ENCODE results near the gene LPIN1. TPM values are rescaled to one million over a fixed set of nuclear protein-coding genes. Genes with fewer than 3 reads are reported as not detected.

LPIN1 gene
- total and polyA plus RNA-seq, 2 of the 13 experiments (the other 11 are each of a cell fraction or from before 2014, with no cell fraction given): 9.7 to 19.4 TPM

- ChIA-PET CTCF (ENCODE audit: low intra/inter-chr PET ratio, low total read pairs) (no interaction called here), POLR2A (no interaction called here)
- Histone ChIP-seq H3K9me3 (ENCODE audit: low read length) (no peaks in the 10 kb centered on the region), H3K27me3 (ENCODE audit: control insufficient read depth in 1 of 2, insufficient read depth in 2 of 2, low read length in 2 of 2) (peaks cover 0 to 5% of the 10 kb centered on the region in 2 experiments; a peak in 2 of 5 replicates), H3K9ac (ENCODE audit: insufficient read depth, low read depth, low read length) (no peak overlapping the region), H3K4me1 (ENCODE audit: insufficient read depth, low read length) (peaks cover 16% of the 10 kb centered on the region), H3K79me2 (ENCODE audit: insufficient read depth, low read length) (no peaks in the 10 kb centered on the region), H3K4me2 (ENCODE audit: low read depth, low read length) (no peak overlapping the region), H3K27ac (ENCODE audit: extremely low read length, insufficient read depth, low read length) (no peak overlapping the region), H2AFZ (ENCODE audit: low read length) (no peak overlapping the region), H4K20me1 (ENCODE audit: insufficient read depth, low read length) (no peaks in the 10 kb centered on the region), H3K36me3 (replicated peaks in 1 of 2; ENCODE audit: control insufficient read depth in 1 of 2, insufficient read depth in 2 of 2, low read length in 2 of 2) (no peaks in the 10 kb centered on the region), H3K4me3 (replicated peaks in 1 of 3; ENCODE audit: insufficient read depth in 1 of 3, low read depth in 2 of 3, low read length in 3 of 3) (no peak overlapping the region)
- in situ Hi-C loops (cut with HindIII; ENCODE audit: extremely low pct_ligation_motif_present, low pct_unique_long_range_greater_than_20kb) (no loop called here), intact Hi-C loops (cut with micrococcal nuclease; ENCODE audit: unreplicated experiment) (no loop called here)
- TF ChIP-seq NFRKB (IDR thresholded peaks at IDR 0.05) (no peak), USF2 (IDR thresholded peaks at IDR 0.05; ENCODE audit: low read depth, low read length) (no peak), USF2 (CRISPR knock-in tag; IDR thresholded peaks at IDR 0.05; ENCODE audit: borderline replicate concordance) (no peak)
- ATAC-seq (no peak), DNase-seq (ENCODE audit: low spot score) (no peak), FAIRE-seq (no peak)
- BruUV-seq (replicated peaks): no TSS peak
- 46% methylated on average over 8 of the region's 8 CpGs for WGBS (ENCODE audit: low lambda C conversion rate)
Observed at GRCh38 chr2:11869391-11869991, 123.1 kb downstream of the LPIN1 start.

DNA sequence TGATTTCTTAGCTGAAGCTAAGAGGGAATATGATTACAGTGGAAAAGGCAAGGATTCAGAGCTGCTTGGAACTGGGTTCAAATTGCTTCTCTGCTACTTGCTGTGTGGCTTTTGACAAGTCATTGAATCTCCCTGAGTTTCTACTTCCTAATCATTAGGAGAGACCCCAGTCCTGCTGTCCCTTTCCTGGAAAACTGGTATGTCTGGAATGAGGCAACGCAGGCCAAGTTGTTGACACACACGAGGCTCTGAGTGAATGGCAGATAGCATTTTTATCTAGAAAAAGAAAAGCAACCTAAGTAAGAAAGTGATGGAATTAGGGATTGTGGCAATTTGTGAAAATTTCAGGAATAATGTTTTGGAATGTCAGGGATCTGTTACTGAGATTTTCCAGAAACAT, 123.6 kb downstream of the LPIN1 start:
- no peaks in the 10 kb centered on the region for H3K9me3 ChIP-seq (ENCODE audit: low read length)
- H3K9ac ChIP-seq (ENCODE audit: insufficient read depth, low read depth, low read length): no peak overlapping the region
- H3K79me2 ChIP-seq (ENCODE audit: insufficient read depth, low read length): no peaks in the 10 kb centered on the region
- no peak overlapping the region for H3K4me2 ChIP-seq (ENCODE audit: low read depth, low read length)
- no peak overlapping the region for H3K27ac ChIP-seq (ENCODE audit: extremely low read length, insufficient read depth, low read length)
- no peak overlapping the region for H2AFZ ChIP-seq (ENCODE audit: low read length)
- H4K20me1 ChIP-seq (ENCODE audit: insufficient read depth, low read length): no peaks in the 10 kb centered on the region
- peaks cover 0 to 5% of the 10 kb centered on the region in 2 experiments; a peak in 2 of 5 replicates for H3K27me3 ChIP-seq (ENCODE audit: control insufficient read depth in 1 of 2, insufficient read depth in 2 of 2, low read length in 2 of 2)
- ChIA-PET POLR2A (no interaction called here), CTCF (ENCODE audit: low intra/inter-chr PET ratio, low total read pairs) (no interaction called here)
- no peaks in the 10 kb centered on the region for H3K36me3 ChIP-seq (replicated peaks in 1 of 2; ENCODE audit: control insufficient read depth in 1 of 2, insufficient read depth in 2 of 2, low read length in 2 of 2)
- intact Hi-C loops (cut with micrococcal nuclease; ENCODE audit: unreplicated experiment) (no loop called here), in situ Hi-C loops (cut with HindIII; ENCODE audit: extremely low pct_ligation_motif_present, low pct_unique_long_range_greater_than_20kb) (no loop called here)
- no peak overlapping the region for H3K4me3 ChIP-seq (replicated peaks in 1 of 3; ENCODE audit: insufficient read depth in 1 of 3, low read depth in 2 of 3, low read length in 3 of 3)
- DNase-seq (ENCODE audit: low spot score): no peak
- H3K4me1 ChIP-seq (ENCODE audit: insufficient read depth, low read length): peaks cover 15% of the 10 kb centered on the region
- TF ChIP-seq ZNF333 (CRISPR knock-in tag; IDR thresholded peaks at IDR 0.05; ENCODE audit: borderline replicate concordance) (no peak), BCL6 (CRISPR knock-in tag; IDR thresholded peaks at IDR 0.05) (0 out of 2 replicates have a peak, but pooled peaks have one; percentile 19)
- no peak for FAIRE-seq
- ATAC-seq: no peak
- 6% methylated on average over 2 of the region's 2 CpGs for WGBS (ENCODE audit: low lambda C conversion rate)
- no TSS peak for BruUV-seq (replicated peaks)
